ENCODE measurements around the gene DPAGT1.
"Not testable (repeated sequence)": the region's sequence is repeated elsewhere in the genome, so short reads cannot be mapped to it uniquely, and the experiment has no call there.

DNA sequence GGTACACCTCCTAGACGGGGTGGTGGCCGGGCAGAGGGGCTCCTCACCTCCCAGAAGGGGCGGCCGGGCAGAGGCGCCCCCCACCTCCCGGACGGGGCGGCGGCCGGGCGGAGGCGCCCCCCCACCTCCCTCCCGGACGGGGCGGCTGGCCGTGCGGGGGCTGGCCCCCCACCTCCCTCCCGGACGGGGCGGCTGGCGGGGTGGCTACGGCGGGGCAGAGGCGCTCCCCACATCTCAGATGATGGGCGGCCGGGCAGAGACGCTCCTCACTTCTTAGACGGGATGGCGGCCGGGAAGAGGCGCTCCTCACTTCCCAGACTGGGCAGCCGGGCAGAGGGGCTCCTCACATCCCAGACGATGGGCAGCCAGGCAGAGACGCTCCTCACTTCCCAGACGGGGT lies 42.5 kb downstream of the DPAGT1 start:
- TF ChIP-seq, protein P1, sequence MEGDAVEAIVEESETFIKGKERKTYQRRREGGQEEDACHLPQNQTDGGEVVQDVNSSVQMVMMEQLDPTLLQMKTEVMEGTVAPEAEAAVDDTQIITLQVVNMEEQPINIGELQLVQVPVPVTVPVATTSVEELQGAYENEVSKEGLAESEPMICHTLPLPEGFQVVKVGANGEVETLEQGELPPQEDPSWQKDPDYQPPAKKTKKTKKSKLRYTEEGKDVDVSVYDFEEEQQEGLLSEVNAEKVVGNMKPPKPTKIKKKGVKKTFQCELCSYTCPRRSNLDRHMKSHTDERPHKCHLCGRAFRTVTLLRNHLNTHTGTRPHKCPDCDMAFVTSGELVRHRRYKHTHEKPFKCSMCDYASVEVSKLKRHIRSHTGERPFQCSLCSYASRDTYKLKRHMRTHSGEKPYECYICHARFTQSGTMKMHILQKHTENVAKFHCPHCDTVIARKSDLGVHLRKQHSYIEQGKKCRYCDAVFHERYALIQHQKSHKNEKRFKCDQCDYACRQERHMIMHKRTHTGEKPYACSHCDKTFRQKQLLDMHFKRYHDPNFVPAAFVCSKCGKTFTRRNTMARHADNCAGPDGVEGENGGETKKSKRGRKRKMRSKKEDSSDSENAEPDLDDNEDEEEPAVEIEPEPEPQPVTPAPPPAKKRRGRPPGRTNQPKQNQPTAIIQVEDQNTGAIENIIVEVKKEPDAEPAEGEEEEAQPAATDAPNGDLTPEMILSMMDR (IDR thresholded peaks at IDR 0.05) = not testable (repeated sequence)
- TF ChIP-seq POLR2A (IDR thresholded peaks at IDR 0.05) = not testable (repeated sequence)
